Measurements from ENCODE around the gene THOC7. TPM values are rescaled to one million over a fixed set of nuclear protein-coding genes. Genes with fewer than 3 reads are reported as not detected.

The THOC7 gene
- total RNA-seq, 1 experiment from 2014 or later, result 53.0 TPM

- Mint-ChIP-seq H3K36me3 (peaks cover 9% of the 10 kb centered on the region), H3K27me3 (ENCODE audit: low read depth) (no peaks in the 10 kb centered on the region), H3K4me1 (peaks cover 19% of the 10 kb centered on the region), H3K9me3 (peaks cover 2% of the 10 kb centered on the region; the same call in 1 of the 2 replicates), H3K27ac (no peak overlapping the region), H3K4me3 (no peak overlapping the region)
- no peak for TF ChIP-seq FOXP4 (CRISPR knock-in tag; IDR thresholded peaks at IDR 0.05)
- DNase-seq (ENCODE audit: low spot score), result no peak
- CTCF ChIA-PET, result interaction anchor here (1.6 kb wide), 1 partner anchor 11 kb away, joined by 5 read pairs; no protein-coding TSS in a partner anchor
- no peak for ATAC-seq
- POLR2A ChIA-PET, result no interaction called here
Measured at GRCh38 chr3:63896332-63897030, 32.9 kb upstream of the THOC7 start.

DNA sequence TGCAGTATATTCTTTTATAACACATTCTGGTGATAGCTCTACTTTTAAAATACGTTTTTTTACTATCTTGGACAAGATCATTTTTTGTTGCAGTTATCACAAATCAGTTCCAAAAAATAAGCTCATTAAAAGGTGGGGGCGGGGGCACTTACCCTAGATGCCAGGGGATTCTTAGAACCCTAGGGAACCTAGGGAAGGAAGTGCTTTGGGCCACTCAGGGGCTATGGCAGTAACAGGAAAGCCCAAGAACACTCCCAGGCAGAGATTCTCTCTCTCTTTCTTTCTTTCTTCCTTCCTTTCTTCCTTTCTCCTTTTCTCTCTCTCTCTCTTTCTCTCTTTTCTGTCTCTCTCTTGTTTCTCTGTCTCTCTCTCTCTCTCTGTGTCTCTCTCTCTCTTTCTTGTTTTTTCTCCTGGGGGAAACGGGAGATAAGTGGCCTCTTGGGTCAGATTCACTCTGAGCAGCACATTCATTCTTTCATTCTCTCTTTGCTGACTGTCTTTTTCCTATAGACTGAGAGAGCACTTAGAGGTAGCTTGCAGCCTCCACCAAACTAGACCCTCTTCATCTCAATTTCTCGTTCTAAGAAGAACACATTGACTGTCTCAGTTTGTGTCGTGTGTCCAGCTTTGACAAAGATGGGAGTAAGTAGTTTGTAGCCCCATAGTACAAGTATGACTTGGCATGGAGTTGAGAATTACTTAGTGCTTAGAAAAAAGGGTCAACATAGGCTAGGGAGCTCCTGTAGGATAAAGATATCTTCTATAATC lies 32.0 kb upstream of the THOC7 start:
- no peak for DNase-seq (ENCODE audit: low spot score)
- H3K4me1 Mint-ChIP-seq, result peaks cover 19% of the 10 kb centered on the region
- CTCF ChIA-PET, result interaction anchor here (0.6 to 1.6 kb wide), 5 partner anchors 12 to 104 kb away, joined by 3 to 5 read pairs (median 3); no protein-coding TSS in a partner anchor
- no peak overlapping the region for H3K4me3 Mint-ChIP-seq
- POLR2A ChIA-PET, result interaction anchor here (0.5 to 1.5 kb wide), 2 partner anchors 8 to 17 kb away, joined by 4 to 7 read pairs; partner anchors contain the start of gene SCAANT1
- peaks cover 8% of the 10 kb centered on the region for H3K36me3 Mint-ChIP-seq
- ATAC-seq, result peak; percentile 62; the same call in 1 of the 2 replicates
- H3K27ac Mint-ChIP-seq, result no peak overlapping the region; the same call in 1 of the 2 replicates
- H3K9me3 Mint-ChIP-seq, result no peaks in the 10 kb centered on the region
- TF ChIP-seq GTF2I (CRISPR knock-in tag; conservative IDR thresholded peaks at IDR 0.05), result no peak
- no peak for TF ChIP-seq TEAD4 (CRISPR knock-in tag; IDR thresholded peaks at IDR 0.05)
- no peak for TF ChIP-seq NFE2L1 (CRISPR knock-in tag; IDR thresholded peaks at IDR 0.05)
- H3K27me3 Mint-ChIP-seq (ENCODE audit: low read depth), result no peaks in the 10 kb centered on the region

DNA sequence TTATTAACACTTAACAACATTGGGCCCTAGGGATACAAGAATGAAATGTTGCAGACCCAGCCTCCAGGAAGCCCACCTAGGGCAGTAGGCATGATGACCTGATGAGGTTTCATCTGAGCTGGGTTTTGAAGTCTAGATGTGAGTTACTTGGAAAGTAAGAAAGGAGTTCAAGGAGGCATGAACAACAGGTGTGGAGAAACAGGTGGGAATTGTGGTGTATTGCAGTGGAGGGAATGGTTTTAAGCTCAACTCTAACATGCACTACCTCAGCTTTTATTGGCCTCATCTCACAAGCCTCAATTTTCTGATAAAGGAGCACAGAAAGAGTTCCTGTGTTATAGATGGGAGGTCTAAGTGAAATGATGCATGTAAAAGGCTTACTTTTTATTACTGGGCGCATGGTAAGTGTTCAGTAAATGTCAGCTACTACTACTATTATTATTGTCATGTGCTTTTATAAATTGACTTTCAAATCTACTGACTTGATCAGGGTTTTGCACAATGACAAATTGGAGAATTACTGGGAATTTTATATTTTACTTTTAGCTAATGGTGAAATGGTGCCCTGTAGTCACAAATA lies 29.3 kb upstream of the THOC7 start:
- Mint-ChIP-seq H3K9me3 (no peaks in the 10 kb centered on the region), H3K36me3 (no peaks in the 10 kb centered on the region), H3K4me3 (no peak overlapping the region), H3K27ac (no peak overlapping the region), H3K4me1 (peaks cover 19% of the 10 kb centered on the region), H3K27me3 (ENCODE audit: low read depth) (no peaks in the 10 kb centered on the region)
- TF ChIP-seq, protein P1, sequence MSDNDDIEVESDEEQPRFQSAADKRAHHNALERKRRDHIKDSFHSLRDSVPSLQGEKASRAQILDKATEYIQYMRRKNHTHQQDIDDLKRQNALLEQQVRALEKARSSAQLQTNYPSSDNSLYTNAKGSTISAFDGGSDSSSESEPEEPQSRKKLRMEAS (CRISPR knock-in tag; IDR thresholded peaks at IDR 0.05), result no peak
- ChIA-PET POLR2A (no interaction called here), CTCF (interaction anchor here (0.7 kb wide), 1 partner anchor 132 kb away, joined by 3 read pairs; no protein-coding TSS in a partner anchor)
- DNase-seq (ENCODE audit: low spot score), result no peak
- ATAC-seq, result no peak

- ATAC-seq, result no peak
- H3K4me3 Mint-ChIP-seq, result no peak overlapping the region
- H3K36me3 Mint-ChIP-seq, result no peaks in the 10 kb centered on the region
- no peaks in the 10 kb centered on the region for H3K9me3 Mint-ChIP-seq
- CTCF ChIA-PET, result no interaction called here
- POLR2A ChIA-PET, result no interaction called here
- H3K4me1 Mint-ChIP-seq, result peaks cover 25% of the 10 kb centered on the region
- DNase-seq (ENCODE audit: low spot score), result no peak
- TF ChIP-seq ZNF138 (CRISPR knock-in tag; conservative IDR thresholded peaks at IDR 0.05) (no peak), PRRX2 (CRISPR knock-in tag; IDR thresholded peaks at IDR 0.05) (no peak), ZBTB43 (CRISPR knock-in tag; IDR thresholded peaks at IDR 0.05) (no peak), GABPB1 (CRISPR knock-in tag; IDR thresholded peaks at IDR 0.05) (peak; percentile 75)
- TF ChIP-seq, protein P2, sequence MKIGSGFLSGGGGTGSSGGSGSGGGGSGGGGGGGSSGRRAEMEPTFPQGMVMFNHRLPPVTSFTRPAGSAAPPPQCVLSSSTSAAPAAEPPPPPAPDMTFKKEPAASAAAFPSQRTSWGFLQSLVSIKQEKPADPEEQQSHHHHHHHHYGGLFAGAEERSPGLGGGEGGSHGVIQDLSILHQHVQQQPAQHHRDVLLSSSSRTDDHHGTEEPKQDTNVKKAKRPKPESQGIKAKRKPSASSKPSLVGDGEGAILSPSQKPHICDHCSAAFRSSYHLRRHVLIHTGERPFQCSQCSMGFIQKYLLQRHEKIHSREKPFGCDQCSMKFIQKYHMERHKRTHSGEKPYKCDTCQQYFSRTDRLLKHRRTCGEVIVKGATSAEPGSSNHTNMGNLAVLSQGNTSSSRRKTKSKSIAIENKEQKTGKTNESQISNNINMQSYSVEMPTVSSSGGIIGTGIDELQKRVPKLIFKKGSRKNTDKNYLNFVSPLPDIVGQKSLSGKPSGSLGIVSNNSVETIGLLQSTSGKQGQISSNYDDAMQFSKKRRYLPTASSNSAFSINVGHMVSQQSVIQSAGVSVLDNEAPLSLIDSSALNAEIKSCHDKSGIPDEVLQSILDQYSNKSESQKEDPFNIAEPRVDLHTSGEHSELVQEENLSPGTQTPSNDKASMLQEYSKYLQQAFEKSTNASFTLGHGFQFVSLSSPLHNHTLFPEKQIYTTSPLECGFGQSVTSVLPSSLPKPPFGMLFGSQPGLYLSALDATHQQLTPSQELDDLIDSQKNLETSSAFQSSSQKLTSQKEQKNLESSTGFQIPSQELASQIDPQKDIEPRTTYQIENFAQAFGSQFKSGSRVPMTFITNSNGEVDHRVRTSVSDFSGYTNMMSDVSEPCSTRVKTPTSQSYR (CRISPR knock-in tag; IDR thresholded peaks at IDR 0.05), result no peak
- no peak overlapping the region for H3K27ac Mint-ChIP-seq
- H3K27me3 Mint-ChIP-seq (ENCODE audit: low read depth), result no peaks in the 10 kb centered on the region
Measured at GRCh38 chr3:63891518-63891917, 27.9 kb upstream of the THOC7 start.
